HT1080 (cell line): ENCODE results near the gene SPAG6. TPM values are rescaled to one million over a fixed set of nuclear protein-coding genes. Genes with fewer than 3 reads are reported as not detected.

ENCODE experiments used
- DNase-seq: peaks from one replicate; pipeline ENCODE4 v3.0.0-alpha.2; 2015; ENCODE audit warnings: low read depth
- total RNA-seq: library from RNA; depleted of rRNA; stranded (reverse); fragments of >200 nt; shearing (Covaris generic); gene quantifications from 2 replicates; pipeline ENCODE4 v1.2.3, GENCODE V29; 2014

The SPAG6 gene
- total RNA-seq, 1 experiment from 2014 or later = not detected

DNA sequence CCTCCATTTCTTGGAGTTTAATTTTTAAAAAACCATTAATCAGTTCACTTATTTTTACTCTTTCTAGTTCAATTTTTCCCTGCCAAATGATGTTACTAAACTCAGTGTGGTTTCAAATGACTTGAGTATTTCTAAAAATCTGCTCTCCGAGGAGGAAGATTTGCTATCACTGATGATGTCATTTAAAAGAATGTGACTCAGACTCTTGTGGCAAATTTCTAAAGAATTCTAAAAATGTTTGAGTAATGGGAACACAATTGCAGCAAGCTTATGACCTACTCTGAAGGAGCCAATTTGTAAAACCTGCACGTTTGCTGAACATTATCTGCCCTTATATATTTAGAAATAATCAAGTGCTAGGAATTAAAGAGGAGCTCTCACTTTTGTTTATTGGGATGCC is 88.6 kb downstream of the SPAG6 start:
- DNase-seq = peak; percentile 89

DNA sequence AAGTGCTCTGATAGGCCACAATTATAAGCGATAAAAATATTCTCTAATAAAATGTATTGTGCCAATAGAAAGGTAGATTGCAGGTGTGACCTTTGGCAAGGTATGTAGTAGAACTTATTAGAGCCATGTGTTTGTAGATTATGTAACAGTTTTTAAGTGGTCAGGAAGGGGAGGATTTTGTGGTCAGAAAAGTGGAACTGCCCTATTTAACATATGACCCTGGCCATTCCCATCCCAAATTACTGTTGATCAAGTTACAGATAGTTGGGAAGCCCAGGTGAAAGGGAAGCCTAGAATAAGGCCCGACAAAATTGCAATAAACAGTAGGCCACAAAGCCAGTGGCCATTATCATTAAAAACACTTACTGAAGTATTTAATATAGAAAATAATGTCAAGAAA is 89.2 kb downstream of the SPAG6 start:
- no peak for DNase-seq

DNA sequence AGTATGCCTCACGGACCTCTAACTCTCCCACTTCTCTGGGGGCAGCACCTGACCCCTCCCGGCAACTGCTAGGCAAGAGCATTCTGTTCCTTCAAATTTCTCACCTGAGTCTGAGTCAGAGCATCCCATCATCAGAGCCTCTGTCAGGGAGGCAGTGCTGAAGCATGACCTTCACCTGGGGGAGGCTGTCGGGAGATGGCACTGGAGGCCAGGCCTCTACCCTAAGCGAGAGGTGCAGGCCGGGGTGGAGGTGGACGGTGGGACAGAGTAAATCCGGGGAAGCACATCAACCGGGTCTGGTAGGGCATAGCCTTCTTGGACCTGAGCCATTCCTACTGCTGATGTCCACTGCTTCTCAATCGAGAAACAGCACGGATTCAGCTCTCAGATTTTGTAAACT is 90.4 kb downstream of the SPAG6 start:
- no peak for DNase-seq

DNA sequence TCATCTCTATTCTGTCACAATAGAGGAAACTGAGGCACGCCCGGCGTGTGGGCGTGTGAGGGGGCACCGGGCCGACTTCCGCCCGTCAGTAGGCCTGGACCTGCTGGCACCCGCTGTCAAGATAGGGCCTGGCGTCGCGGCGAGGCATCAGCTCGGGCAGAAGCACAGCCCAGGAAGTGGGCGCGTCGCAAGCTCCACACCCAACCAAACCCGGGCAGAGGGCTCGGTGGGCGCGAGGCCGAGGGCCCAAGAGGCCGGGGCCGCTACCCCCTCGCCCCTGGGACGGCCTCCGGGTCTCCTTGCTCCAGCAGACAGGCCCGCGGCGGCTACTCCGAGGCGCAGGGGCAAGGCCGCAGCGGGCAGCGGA is 91.2 kb downstream of the SPAG6 start:
- no peak for DNase-seq

DNA sequence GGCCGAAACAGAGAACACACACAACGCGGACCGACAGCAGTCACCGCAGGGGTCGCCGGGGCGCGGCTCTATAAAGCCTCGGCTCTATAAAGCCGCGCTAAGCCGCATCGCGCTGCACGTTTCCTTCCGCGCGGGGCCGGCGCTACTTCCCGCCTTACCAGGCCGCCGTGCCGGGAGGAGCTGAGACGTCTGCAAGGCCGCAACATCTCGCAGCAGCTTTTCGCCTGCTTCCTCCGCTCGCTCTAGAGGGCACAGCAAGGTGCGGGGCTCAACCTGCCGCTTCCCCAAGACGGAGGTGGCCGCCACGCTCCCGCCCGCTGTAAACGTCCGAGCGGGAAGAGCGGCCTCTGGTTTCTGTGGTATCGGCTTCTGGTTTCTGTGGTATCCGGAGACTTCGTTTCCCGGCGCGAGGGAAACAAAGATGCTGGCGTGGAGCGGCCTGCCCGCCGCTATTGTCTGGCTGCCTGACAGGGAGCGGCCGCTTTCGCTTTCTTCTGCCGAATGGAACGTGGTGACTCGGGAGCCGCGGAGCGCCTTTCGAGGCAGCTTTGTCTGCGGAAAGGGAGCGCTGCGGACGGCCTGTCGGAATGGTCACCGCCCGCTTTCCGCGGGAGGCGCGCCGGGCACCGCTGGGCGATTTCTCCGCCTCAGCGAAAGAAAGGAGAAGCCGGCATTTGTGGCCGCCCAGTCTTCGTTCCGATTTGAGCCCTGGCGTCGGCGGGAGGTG is 91.8 kb downstream of the SPAG6 start:
- DNase-seq = peak; percentile 52

DNA sequence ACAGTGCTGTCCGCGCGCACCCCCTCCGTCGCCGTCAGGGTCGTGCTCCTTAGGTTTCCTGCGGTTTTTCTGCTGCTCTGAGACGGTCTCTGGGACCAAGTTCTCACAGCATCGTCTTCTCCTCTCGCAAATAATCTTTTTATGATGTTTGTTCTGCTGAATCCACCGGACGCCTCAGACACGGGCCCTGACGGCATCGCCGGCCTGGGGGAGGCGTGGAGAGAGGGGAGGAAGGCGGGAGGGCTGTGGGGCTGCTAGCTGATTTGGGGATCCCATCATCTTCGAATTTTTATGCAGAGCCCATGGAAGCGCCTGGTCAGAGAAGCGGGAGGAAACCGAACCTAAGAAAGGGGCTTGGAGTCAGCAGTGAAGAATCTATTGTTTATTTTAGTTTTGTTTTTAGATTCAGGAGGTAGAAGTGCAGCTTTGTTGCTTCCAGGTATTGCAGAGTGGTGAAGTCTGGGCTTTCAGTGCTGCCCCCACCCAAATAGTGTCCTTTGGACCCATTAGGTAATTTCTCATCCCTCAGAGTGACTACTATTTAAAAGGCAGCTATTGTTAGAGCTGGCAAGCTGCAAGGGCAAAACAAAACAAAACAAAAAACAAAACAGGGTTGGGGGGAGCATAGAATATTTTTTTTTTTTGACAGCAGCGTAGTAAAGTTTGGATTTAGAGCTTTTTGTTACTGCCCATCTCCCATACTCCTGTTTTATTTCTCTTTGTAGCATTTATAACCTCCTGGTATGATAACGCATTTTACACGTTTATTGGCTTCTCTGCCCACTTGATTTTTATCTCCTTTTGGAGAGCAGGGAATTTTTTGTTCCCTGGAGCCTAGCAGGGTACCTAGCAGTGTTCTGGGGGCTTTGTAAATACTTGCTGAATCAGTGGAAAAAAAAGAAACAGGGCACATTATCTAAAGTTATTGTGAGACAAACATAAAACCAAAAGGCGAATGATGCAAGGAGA is 92.6 kb downstream of the SPAG6 start:
- DNase-seq = no peak

DNA sequence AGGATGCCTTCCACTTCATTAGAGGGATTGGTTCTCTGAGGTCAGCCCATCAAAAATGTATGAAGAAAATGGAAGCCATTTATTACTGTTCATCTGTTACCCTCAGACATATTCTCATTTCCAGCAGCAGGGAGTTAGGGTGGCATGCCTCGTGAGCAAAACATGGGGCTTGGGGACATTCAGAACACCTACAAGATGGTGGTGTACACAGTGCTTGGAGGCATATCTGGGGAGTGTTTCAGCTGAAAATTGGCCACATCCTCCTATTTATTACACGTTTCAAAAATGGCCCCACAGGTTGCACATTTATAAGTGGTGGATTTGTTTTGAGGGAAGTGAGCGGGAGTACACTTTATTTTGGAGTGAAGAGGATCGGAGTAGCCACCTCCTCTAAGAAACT is 93.4 kb downstream of the SPAG6 start:
- DNase-seq = no peak

DNA sequence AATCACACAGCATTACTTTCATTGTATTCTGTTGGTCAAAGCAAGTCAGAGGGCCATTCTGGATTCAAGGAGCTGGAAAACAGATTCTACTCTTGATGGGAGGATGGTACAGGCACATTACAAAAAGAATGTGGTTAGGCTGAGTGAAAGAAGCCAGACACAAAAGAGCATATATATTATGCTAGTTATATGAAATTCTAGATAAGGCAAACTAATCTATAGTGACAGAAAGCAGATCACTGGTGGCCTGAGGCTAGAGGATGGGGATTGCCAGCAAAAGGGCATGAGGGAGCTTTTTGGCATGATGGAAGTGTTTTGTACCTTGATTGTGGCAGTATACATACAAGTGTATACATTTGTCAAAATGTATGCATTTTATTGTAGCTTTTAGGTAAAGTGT is 96.8 kb downstream of the SPAG6 start:
- DNase-seq = no peak

DNA sequence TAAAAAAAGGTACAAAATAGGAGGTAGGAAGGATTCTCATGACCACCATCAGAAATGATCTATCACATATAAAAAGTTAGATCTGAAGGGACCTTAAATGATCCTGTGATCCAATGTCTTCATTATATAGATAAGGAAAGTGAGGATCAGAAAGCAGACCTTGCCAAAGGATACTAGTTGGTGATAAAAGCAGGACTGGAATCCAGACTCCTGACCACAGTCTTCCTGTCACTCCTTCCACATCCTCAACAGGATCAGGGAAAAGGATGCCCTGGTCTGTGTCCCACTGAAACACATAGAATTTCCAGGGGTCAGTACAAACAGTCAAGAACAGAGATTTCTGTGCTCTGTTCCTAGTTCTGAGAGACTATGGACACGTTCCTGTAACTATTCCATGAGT is 97.2 kb downstream of the SPAG6 start:
- no peak for DNase-seq

DNA sequence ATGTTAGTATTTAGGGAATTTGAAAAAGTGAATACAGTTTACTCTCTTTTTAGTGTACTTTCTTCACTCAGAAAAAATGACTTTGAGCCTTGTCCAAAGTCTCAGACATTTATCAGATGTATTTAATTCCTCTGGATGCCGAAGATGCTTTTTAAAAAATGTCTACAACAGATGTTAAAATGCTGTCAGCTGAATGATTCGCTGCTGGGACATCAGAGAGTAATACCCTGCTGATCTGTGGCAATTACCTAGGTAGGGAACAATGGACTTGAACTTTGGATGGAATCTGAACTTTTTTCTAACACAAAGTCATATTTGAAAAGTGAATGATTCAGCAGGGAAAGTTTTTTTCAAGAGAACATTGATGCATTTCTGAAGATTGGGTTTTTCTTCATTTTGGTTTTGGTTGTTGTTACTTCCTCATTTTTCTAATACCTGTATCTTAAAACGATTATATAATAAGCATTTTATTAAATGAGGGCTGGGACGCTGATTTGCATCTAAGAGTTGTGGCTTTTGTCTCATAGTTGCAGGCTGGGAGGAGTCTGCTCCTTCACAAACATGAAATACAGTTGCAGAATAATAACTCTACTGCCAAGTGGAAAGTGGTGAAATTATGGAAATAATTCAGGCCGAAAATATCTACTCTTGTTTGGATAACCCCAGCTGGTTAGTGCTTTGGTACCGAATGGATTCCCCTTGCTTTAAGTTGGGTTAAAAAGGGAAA is 98.0 kb downstream of the SPAG6 start:
- DNase-seq = no peak

DNA sequence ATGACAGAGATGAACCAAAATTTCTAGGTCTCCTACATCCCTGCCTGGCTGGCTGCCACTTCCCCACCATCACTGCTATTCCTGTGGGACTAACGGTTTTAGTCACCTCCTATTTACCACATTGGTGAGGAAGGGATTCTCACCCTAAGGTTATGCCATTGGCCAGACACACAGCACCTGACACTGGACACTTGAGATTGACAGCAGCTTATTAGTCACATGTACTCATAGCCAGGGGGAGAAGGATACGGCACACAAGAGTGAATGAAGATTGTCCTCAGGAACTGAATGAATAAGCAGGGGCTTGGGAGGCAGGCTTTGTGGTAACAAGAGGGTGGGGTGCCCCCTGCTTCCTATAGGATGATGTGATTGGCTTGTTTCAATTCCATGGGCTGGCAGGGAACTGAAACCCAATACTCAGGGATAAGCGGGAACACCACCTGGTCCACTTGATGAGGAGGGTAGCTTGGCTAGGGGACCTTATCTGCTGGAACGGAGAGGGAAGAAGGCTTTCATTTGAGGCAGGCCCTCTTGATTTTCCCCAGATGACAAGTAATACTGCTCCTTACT is 99.0 kb downstream of the SPAG6 start:
- peak; percentile 38 for DNase-seq

DNA sequence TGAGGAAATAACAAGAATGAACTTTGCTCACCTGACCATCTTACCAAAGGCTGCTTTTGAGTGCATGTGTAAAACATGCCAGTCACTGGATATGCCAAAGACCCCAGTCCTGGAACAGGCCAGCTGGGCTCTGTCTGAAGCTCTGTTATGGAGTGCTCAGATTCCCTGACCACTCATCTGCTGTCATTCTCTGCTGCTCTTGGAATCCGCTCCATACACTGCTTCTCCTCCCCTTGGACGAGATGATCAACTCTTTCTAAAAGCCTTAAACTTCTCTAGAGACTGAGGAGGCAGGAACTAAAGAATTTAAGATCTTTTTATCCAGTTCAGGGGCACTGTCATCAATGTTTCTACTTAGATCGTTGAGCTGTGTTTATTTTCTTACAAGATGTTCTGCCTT is 100.2 kb downstream of the SPAG6 start:
- no peak for DNase-seq

DNA sequence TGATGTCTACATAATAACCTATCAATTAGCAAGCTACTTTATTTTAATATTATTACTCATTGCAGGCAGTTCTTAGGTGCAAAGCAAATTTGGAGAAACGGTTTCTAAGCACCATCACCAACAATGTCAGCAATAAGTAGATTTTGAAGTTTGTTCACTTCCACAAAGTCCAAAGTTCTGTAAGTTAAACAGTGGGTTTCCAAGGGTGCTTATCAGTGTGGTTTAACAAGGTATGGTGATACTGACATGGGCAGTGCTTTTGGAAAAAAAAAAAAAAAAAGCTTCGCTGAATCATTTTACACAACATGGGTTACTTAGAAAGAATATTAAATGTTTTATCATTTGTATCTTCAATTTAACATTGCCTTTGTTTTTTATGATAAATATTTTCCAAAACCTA is 101.8 kb downstream of the SPAG6 start:
- DNase-seq = no peak

DNA sequence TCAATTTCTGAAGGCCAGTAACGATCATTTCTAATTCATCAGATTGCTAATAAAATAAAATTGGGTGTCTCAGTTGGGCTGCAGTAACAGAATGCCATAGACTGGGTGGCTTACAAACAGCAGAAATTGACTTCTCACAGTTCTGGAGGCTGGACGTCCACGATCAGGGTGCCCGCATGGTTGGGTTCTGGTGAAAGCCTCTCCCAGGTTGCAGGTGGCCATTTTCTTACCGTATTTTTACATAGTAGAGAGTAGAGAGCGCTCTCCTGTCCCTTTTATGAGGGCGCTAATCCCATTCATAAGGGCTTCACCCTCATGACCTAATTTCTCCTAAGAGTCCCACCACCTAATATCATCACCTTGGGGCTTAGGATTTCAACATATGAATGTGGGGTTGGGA is 106.0 kb downstream of the SPAG6 start:
- no peak for DNase-seq

DNA sequence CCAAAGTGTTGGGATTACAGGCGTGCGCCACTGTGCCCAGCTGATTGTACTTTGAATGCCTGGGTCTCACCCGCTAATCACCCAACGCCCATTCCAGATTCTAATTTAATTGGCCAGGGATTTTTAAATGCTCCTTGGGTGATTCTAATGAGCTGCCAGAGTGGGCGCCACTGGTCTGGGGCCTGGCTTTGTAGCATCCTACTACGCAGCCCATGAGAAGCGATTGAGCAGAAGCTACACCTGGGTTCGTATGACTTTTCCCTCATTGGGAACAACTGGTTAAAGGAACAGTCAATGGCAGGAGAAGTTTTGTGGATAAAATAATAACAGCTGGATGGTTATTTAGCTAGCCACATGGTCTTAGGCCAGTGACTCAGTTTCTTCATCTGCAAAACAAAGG is 108.0 kb downstream of the SPAG6 start:
- DNase-seq = no peak

DNA sequence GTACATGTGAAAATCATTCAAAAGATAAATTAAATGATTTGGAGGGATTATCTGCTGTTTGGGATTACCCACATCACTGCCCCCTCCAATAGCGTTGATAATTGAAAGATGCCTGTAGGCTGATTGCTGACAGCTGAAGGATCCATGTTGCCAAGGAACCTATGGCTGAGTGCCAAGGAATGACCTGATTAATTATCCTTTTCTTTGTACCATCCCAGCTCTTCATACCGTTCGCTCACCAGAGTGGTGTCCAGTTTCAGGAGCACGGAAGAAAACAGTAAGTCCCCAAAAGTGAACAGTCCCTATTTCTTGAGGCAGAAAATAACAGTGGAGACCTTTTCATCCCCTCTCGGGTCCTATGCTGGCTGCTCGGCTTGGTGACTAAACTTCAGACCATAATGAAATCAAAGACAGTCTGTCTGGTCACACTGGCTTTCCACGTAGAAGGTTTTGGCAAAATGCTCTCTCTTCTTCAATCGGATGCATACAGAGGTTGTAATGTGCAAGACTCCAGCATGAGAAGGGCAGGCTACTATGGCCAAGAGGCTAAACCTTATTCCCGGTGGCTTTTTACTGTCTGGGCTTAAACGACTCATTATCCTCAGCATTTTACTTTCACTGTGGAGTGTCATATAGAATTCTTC is 108.8 kb downstream of the SPAG6 start:
- DNase-seq = no peak

DNA sequence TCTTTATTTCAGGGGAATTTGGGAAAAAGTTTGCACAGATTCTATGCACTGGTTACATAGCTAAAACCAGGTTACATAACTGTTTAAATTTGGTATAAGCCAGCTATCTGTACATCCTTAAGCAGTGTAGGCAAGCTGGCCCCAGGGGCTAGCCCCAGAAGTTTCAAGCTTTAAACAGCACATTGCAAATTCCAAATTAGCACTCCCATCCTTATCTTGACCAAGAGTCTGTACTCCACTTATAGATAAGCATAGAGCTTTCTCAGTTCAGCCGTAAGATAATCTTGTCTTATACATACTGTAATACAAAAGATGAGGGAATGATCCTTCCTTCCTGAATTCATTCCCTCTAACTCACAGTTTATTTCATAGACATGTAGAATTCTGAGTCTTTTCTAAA is 109.3 kb downstream of the SPAG6 start:
- DNase-seq = no peak

DNA sequence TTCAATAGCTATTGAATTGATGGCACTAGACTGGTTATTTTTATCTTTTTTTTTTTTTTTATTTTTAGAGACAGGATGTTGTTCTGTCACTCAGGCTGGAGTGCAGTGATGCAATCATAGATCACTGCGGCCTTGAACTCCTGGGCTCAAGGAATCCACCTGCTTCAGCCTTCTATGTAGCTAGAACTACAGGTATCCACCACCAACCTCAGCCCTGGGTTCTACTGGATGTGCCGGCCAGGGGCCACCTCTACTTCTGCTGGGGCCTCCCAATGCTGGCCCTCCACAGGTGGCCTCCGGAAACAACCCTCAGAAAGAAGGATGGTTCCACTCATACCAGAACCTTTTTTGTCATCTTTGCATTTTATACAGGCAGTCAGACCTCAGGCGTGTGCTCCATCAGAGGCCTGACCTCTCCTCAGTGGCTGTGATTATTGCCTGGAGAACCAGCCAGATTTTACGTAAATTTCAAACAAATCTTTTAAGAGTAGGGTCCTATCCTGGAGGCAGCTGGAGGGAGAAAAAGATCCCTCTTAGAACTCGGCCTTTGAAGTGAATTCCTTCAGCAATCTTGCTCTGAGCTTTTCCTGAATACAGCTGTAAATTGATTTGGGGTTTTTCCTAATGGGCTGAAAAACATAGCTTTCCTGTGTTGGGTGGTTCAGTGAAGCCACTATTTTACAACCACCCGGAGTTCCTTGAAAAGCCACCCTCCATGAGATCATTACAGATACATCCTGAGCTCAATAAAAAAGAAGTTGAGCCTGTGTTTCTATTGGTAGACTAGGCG is 110.0 kb downstream of the SPAG6 start:
- no peak for DNase-seq

DNA sequence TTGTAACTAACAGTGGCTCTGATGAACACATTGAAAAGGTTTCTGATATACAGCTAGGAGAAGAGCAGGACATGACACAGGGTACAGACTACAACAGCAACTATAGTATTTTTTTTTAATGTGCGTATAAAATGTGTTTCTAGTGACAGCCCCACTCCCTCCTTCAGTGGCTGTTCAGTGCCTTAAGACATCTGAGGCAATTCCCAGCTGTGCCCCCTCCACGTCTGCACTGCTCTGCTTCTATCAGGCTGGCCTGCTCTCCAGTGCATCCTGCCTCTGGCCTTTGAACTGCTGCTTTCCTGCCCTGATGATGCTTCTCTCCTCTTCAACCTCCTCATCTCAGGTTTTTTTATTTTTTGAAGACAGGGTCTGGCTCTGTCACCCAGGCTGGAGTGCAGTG is 111.2 kb downstream of the SPAG6 start:
- no peak for DNase-seq

DNA sequence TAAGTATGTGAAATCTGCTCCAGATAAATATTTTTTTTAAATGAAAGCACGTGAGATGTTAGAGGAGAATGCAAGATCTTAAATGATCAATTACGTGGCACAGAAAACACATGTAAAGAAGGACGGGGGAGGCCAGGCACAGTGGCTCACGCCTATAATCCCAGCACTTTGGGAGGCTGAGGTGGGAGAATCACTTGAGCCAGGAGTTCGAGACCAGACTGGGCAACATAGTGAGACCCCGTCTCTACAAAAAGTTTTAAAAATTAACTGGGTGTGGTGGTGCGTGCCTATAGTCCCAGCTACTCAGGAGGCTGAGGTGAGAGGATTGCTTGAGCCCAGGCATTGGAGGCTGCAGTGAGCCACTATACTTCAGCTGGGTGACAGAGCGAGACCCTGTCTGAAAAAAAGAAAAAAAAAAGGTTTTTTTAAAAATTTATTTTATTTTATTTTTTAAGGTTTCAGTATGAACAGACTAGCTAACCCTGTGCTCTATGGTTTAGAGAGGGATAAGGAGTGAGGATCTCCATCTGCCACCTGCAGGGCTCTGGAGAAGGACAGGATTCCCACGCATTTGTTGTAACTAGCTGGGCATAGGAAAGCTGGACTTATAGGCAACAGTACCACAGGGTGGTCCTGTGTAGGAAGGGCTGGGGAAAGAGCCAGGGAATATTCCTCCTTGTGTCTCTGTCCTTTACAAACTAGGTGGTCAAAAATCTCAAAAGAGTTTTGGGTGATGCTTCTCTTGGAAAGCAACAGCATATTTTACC is 113.2 kb downstream of the SPAG6 start:
- no peak for DNase-seq
